Measurements from ENCODE around the gene ST3GAL5.

DNA sequence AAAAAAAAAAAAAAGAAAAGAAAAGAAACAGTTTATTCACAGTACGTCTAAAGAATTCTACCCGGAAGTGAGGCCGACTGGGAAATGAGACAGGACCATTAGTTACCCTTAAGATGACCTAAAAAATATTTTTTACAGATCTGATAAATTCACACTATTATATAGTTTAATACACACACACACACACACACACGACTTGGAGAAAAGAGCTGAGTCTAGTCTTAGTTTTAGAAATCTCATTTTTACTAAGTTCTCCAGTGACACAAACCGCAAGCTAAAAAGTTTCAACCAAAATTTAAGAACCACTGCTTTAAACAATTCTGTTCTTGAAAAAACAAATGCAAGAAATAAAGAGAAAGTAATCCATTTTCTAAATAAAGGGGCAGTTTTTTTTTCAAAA is 27.1 kb downstream of the ST3GAL5 start:
- TF ChIP-seq CTCF (IDR thresholded peaks at IDR 0.05) (no peak), POLR2A (IDR thresholded peaks at IDR 0.05) (no peak)
